D341Med (cell line): ENCODE results near the gene IQUB.
"Not testable (repeated sequence)": the region's sequence is repeated elsewhere in the genome, so short reads cannot be mapped to it uniquely, and the experiment has no call there.

Experiments
- DNase-seq: peaks from one replicate; pipeline ENCODE4 v3.0.0; 2012; ENCODE audit warnings: low spot score

Gene IQUB

GRCh38 chr7:123534383-123535260, at the start of gene IQUB:
IQUB (minus strand) TSS chr7:123534595; CDS start chr7:123512340, 22,255 bp downstream.
- peak; percentile 96 for DNase-seq

- DNase-seq = no peak
These were observed 49.4 kb upstream of the IQUB start for GRCh38 chr7:123583821-123584220.

GRCh38 chr7:123581162-123581459, 46.7 kb upstream of the IQUB start:
- DNase-seq = no peak

GRCh38 chr7:123580406-123581161, 46.2 kb upstream of the IQUB start:
- peak; percentile 59 for DNase-seq

- no peak for DNase-seq
These were observed 45.0 kb upstream of the IQUB start for GRCh38 chr7:123579416-123579815.

- no peak for DNase-seq
These were observed 39.6 kb upstream of the IQUB start for GRCh38 chr7:123573896-123574467.

- no peak for DNase-seq
These were observed 38.9 kb upstream of the IQUB start for GRCh38 chr7:123573341-123573740.

GRCh38 chr7:123571684-123572083, 37.3 kb upstream of the IQUB start:
- DNase-seq = no peak

- no peak for DNase-seq
These were observed 36.8 kb upstream of the IQUB start for GRCh38 chr7:123571187-123571586.

GRCh38 chr7:123570390-123571182, 36.2 kb upstream of the IQUB start:
- no peak for DNase-seq

GRCh38 chr7:123569352-123570010, 35.1 kb upstream of the IQUB start:
- DNase-seq = no peak

GRCh38 chr7:123562121-123562520, 27.7 kb upstream of the IQUB start:
- no peak for DNase-seq

- no peak for DNase-seq
These were observed 24.0 kb upstream of the IQUB start for GRCh38 chr7:123558289-123558874.

GRCh38 chr7:123557398-123558288, 23.2 kb upstream of the IQUB start, which contains the start of gene NDUFA5:
NDUFA5 (minus strand) TSS chr7:123557818; CDS start chr7:123557795, 23 bp downstream.
- DNase-seq = peak; percentile 92

- no peak for DNase-seq
These were observed 22.6 kb upstream of the IQUB start for GRCh38 chr7:123557016-123557397.

GRCh38 chr7:123555484-123555883, 21.1 kb upstream of the IQUB start:
- no peak for DNase-seq

- no peak for DNase-seq
These were observed 18.8 kb upstream of the IQUB start for GRCh38 chr7:123553159-123553558.

- DNase-seq = no peak
These were observed 18.2 kb upstream of the IQUB start for GRCh38 chr7:123552641-123553040.

GRCh38 chr7:123552134-123552533, 17.7 kb upstream of the IQUB start:
- DNase-seq = not testable (repeated sequence)

- no peak for DNase-seq
These were observed 14.0 kb upstream of the IQUB start for GRCh38 chr7:123548406-123548805.
